Astrocyte (in vitro differentiated cells and primary cell): Measurements from ENCODE around the gene MYO1F.

Experiments
- EZH2 ChIP-seq: IDR thresholded peaks from 2 replicates; pipeline ENCODE4 v1.6.1; 2012; ENCODE audit warnings: mild to moderate bottlenecking, low read length, inconsistent platforms; ENCODE audit not compliant: insufficient read depth
- TF ChIP-seq, protein P1 (sequence below): IDR thresholded peaks from 2 replicates; pipeline ENCODE4 v1.5.1; 2011; ENCODE audit warnings: low read depth, mild to moderate bottlenecking, inconsistent platforms, low read length, moderate library complexity; ENCODE audit not compliant: insufficient read depth

DNA sequence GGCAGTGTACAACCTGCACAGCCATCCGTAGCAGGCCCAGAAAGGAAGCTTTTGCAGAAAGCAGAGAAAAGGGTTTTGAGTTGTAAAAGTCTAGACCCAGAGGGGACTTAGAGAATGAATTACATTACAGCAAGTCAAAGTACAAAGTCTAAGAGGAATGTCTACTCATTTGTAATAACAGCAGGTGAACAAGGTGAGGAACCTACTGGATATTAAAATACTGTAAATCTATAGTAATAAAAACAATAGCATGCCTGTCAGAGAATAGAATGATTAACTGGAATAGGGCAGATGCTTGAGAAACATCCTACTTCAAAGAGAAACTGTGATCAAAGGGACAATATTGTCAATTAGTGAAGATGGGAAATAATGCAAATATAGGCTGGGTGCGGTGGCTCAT, 45.0 kb downstream of the MYO1F start:
- TF ChIP-seq, protein P1, sequence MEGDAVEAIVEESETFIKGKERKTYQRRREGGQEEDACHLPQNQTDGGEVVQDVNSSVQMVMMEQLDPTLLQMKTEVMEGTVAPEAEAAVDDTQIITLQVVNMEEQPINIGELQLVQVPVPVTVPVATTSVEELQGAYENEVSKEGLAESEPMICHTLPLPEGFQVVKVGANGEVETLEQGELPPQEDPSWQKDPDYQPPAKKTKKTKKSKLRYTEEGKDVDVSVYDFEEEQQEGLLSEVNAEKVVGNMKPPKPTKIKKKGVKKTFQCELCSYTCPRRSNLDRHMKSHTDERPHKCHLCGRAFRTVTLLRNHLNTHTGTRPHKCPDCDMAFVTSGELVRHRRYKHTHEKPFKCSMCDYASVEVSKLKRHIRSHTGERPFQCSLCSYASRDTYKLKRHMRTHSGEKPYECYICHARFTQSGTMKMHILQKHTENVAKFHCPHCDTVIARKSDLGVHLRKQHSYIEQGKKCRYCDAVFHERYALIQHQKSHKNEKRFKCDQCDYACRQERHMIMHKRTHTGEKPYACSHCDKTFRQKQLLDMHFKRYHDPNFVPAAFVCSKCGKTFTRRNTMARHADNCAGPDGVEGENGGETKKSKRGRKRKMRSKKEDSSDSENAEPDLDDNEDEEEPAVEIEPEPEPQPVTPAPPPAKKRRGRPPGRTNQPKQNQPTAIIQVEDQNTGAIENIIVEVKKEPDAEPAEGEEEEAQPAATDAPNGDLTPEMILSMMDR, result no peak
- no peak for TF ChIP-seq EZH2
